ENCODE measurements around the gene OSBP2.

Gene OSBP2

GRCh38 chr22:30647536-30647935 is 47.1 kb upstream of the OSBP2 start:
- ATAC-seq = no peak
- TF ChIP-seq, protein P1, sequence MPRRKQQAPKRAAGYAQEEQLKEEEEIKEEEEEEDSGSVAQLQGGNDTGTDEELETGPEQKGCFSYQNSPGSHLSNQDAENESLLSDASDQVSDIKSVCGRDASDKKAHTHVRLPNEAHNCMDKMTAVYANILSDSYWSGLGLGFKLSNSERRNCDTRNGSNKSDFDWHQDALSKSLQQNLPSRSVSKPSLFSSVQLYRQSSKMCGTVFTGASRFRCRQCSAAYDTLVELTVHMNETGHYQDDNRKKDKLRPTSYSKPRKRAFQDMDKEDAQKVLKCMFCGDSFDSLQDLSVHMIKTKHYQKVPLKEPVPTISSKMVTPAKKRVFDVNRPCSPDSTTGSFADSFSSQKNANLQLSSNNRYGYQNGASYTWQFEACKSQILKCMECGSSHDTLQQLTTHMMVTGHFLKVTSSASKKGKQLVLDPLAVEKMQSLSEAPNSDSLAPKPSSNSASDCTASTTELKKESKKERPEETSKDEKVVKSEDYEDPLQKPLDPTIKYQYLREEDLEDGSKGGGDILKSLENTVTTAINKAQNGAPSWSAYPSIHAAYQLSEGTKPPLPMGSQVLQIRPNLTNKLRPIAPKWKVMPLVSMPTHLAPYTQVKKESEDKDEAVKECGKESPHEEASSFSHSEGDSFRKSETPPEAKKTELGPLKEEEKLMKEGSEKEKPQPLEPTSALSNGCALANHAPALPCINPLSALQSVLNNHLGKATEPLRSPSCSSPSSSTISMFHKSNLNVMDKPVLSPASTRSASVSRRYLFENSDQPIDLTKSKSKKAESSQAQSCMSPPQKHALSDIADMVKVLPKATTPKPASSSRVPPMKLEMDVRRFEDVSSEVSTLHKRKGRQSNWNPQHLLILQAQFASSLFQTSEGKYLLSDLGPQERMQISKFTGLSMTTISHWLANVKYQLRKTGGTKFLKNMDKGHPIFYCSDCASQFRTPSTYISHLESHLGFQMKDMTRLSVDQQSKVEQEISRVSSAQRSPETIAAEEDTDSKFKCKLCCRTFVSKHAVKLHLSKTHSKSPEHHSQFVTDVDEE (CRISPR knock-in tag; IDR thresholded peaks at IDR 0.05) = no peak
- no peak for TF ChIP-seq RARB (CRISPR knock-in tag; IDR thresholded peaks at IDR 0.05)
- no peak for TF ChIP-seq ZNF8 (CRISPR knock-in tag; IDR thresholded peaks at IDR 0.05)
- TF ChIP-seq ISL1 (CRISPR knock-in tag; IDR thresholded peaks at IDR 0.05) = no peak
- TF ChIP-seq GLIS3 (CRISPR knock-in tag; IDR thresholded peaks at IDR 0.05) = no peak
- TF ChIP-seq CSDC2 (CRISPR knock-in tag; IDR thresholded peaks at IDR 0.05) = no peak
- no peak for TF ChIP-seq TOX (CRISPR knock-in tag; IDR thresholded peaks at IDR 0.05; ENCODE audit: borderline replicate concordance)
- TF ChIP-seq, protein P2, sequence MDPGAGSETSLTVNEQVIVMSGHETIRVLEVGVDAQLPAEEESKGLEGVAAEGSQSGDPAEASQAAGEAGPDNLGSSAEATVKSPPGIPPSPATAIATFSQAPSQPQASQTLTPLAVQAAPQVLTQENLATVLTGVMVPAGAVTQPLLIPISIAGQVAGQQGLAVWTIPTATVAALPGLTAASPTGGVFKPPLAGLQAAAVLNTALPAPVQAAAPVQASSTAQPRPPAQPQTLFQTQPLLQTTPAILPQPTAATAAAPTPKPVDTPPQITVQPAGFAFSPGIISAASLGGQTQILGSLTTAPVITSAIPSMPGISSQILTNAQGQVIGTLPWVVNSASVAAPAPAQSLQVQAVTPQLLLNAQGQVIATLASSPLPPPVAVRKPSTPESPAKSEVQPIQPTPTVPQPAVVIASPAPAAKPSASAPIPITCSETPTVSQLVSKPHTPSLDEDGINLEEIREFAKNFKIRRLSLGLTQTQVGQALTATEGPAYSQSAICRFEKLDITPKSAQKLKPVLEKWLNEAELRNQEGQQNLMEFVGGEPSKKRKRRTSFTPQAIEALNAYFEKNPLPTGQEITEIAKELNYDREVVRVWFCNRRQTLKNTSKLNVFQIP (CRISPR knock-in tag; IDR thresholded peaks at IDR 0.05; ENCODE audit: borderline replicate concordance, low read depth) = no peak
- no peak for TF ChIP-seq PPARA (CRISPR knock-in tag; IDR thresholded peaks at IDR 0.05; ENCODE audit: borderline replicate concordance)
- no peak for TF ChIP-seq ZFP30 (CRISPR knock-in tag; IDR thresholded peaks at IDR 0.05)
- TF ChIP-seq TCF4 (CRISPR knock-in tag; IDR thresholded peaks at IDR 0.05; ENCODE audit: borderline replicate concordance) = no peak
- no peak for TF ChIP-seq BACH2 (CRISPR knock-in tag; IDR thresholded peaks at IDR 0.05; ENCODE audit: borderline replicate concordance)
- no peak for TF ChIP-seq ZFP3 (CRISPR knock-in tag; IDR thresholded peaks at IDR 0.05)

DNA sequence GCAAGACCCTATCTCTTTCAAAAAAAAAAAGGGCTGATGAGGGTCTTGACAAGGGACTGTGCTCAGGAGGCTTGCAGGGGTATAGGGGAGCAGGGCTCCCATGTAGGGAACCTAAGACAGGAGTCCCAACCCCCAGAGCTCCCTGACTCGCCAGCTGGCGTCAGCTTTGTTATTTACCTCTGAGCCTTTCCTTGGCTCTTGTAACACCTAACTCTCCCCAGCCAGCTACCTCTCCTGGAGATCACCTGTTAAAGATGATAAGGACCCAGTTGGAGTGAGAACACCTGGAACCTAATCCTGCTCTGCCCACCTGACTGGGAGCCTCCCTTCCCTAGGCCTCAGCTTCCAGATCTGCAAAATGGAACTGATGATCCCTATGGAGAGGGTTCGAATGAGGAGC is 45.8 kb upstream of the OSBP2 start:
- TF ChIP-seq RARB (CRISPR knock-in tag; IDR thresholded peaks at IDR 0.05) (no peak), ZFP3 (CRISPR knock-in tag; IDR thresholded peaks at IDR 0.05) (no peak), TCF4 (CRISPR knock-in tag; IDR thresholded peaks at IDR 0.05; ENCODE audit: borderline replicate concordance) (no peak), OSR1 (CRISPR knock-in tag; IDR thresholded peaks at IDR 0.05) (no peak)
- no peak for ATAC-seq

DNA sequence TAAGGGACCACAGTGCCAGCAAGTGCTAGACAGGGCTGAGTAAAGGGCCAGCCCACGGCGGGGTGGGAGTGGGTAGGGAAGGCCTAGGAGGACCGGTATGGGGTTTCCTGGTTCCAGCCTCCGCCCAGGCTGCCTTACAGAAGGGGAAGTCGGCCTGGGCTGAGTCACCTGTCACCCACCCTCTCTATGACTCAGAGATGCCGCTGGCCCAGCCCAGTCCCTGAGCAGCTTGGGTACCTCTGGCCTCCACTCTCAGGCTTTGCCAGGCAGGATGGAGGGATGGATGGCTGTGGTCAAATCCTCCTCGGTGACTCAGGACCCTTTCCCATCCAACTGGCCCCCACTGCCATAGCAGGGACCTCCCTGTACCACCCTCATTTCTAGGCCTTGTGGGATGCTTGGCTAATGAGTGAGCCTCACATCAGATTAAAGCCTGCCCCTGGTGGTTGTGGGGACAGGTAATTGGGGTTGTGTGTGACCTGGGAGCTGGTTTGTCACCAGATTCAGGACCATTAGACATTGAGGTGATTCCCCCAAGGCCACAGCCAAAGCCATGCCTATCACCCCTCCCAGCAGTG is 45.2 kb upstream of the OSBP2 start:
- TF ChIP-seq CSRNP3 (CRISPR knock-in tag; IDR thresholded peaks at IDR 0.05) (no peak), ZNF8 (CRISPR knock-in tag; IDR thresholded peaks at IDR 0.05) (no peak), ZFP30 (CRISPR knock-in tag; IDR thresholded peaks at IDR 0.05) (no peak), GLIS3 (CRISPR knock-in tag; IDR thresholded peaks at IDR 0.05) (no peak), ZFP3 (CRISPR knock-in tag; IDR thresholded peaks at IDR 0.05) (no peak), RARB (CRISPR knock-in tag; IDR thresholded peaks at IDR 0.05) (no peak), CREB5 (CRISPR knock-in tag; IDR thresholded peaks at IDR 0.05; ENCODE audit: low read depth) (no peak), BACH2 (CRISPR knock-in tag; IDR thresholded peaks at IDR 0.05; ENCODE audit: borderline replicate concordance) (no peak)
- peak; percentile 98 for ATAC-seq

DNA sequence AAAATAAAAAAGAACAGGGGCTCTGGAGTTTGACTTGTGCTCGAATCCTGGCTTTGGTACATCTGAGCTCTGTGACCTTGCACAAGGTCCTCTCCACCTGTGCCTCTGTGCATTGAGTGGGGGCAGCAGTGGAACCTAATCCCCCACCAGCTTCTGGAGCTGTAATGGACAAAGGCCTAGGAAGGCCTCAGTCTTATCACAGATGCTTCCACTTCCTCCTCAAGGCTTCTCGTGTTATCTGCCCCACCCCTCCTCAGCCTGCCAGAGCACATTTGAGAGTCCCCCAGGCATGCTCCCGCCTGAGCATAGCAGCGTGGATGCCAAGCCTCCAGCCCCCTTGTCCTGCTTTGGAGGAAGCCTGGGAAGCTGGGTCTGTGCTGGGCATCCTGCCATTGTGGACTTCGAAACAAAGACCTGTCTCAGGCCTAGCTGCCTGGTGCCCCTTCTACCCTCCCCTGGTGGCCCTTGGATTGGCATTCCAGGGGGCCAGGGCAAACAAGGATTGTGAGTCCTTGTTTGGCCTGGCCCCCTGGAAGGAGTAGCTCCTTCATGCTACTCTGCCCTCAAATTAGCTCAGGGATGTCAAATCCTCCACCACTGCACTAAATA is 44.1 kb upstream of the OSBP2 start:
- no peak for TF ChIP-seq GLIS3 (CRISPR knock-in tag; IDR thresholded peaks at IDR 0.05)
- no peak for TF ChIP-seq TOX (CRISPR knock-in tag; IDR thresholded peaks at IDR 0.05; ENCODE audit: borderline replicate concordance)
- TF ChIP-seq PATZ1 (CRISPR knock-in tag; IDR thresholded peaks at IDR 0.05; ENCODE audit: borderline replicate concordance) = no peak
- no peak for TF ChIP-seq ARNTL (CRISPR knock-in tag; IDR thresholded peaks at IDR 0.05; ENCODE audit: borderline replicate concordance, low read depth)
- no peak for TF ChIP-seq SNAI2 (CRISPR knock-in tag; IDR thresholded peaks at IDR 0.05)
- TF ChIP-seq TCF4 (CRISPR knock-in tag; IDR thresholded peaks at IDR 0.05; ENCODE audit: borderline replicate concordance) = no peak
- TF ChIP-seq CSRNP3 (CRISPR knock-in tag; IDR thresholded peaks at IDR 0.05) = no peak
- TF ChIP-seq ZFP30 (CRISPR knock-in tag; IDR thresholded peaks at IDR 0.05) = no peak
- TF ChIP-seq ESRRG (CRISPR knock-in tag; IDR thresholded peaks at IDR 0.05) = no peak
- no peak for TF ChIP-seq BACH2 (CRISPR knock-in tag; IDR thresholded peaks at IDR 0.05; ENCODE audit: borderline replicate concordance)
- TF ChIP-seq OSR1 (CRISPR knock-in tag; IDR thresholded peaks at IDR 0.05) = no peak
- TF ChIP-seq, protein P2 (CRISPR knock-in tag; IDR thresholded peaks at IDR 0.05; ENCODE audit: borderline replicate concordance, low read depth) = no peak
- TF ChIP-seq ISL1 (CRISPR knock-in tag; IDR thresholded peaks at IDR 0.05) = no peak
- no peak for TF ChIP-seq CSDC2 (CRISPR knock-in tag; IDR thresholded peaks at IDR 0.05)
- TF ChIP-seq ZNF565 (CRISPR knock-in tag; conservative IDR thresholded peaks at IDR 0.05; ENCODE audit: low read depth) = no peak

More for the DNA sequence above, 44.1 kb upstream of the OSBP2 start:
- no peak for ATAC-seq

Measured in SK-N-SH treated with all-trans-retinoic acid at 6 μM for 48 hours (cell line).